ENCODE measurements around the gene PCED1B. TPM values are rescaled to one million over a fixed set of nuclear protein-coding genes. Genes with fewer than 3 reads are reported as not detected.
A peak's percentile ranks its signal among the peaks of the same experiment; 100 is the strongest.

Gene PCED1B
- total RNA-seq, 1 donor from 2014 or later, result 55.5 TPM

DNA sequence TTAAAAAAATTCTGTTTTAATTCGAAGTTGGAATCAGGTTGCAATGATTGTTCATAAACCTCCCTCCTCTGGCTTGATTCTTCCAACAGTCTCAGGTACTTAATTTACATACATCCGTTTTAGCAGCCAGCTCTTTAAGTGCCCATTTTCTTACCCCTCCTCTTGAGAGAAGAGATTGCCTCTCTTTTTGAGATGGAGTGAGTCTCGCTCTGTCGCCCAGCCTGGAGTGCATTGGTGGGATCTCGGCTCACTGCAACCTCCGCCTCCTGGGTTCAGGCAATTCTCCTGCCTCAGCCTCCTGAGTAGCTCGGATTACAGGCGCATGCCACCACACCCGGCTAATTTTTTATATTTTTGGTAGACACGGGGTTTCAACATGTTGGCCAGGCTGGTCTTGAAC lies 146.8 kb downstream of the PCED1B start:
- DNase-seq (ENCODE audit: low spot score), result no peak
- H3K9me3 Mint-ChIP-seq, result no peaks in the 10 kb centered on the region
- H3K4me1 Mint-ChIP-seq (ENCODE audit: low read depth), result peaks cover 52% of the 10 kb centered on the region
- H3K36me3 Mint-ChIP-seq (ENCODE audit: low read depth), result peaks cover 64% of the 10 kb centered on the region
- no peak overlapping the region for H3K4me3 Mint-ChIP-seq
- no peaks in the 10 kb centered on the region for H3K27me3 Mint-ChIP-seq (ENCODE audit: insufficient read depth)
- intact Hi-C loops (cut with micrococcal nuclease), result no loop called here
- no peak overlapping the region for H3K27ac Mint-ChIP-seq

- no peak overlapping the region for H3K4me3 Mint-ChIP-seq
- intact Hi-C loops (cut with micrococcal nuclease), result loop anchor here (1.0 to 2.0 kb wide), 2 partner anchors 13 to 42 kb away; no protein-coding TSS in a partner anchor
- peaks cover 46% of the 10 kb centered on the region for H3K4me1 Mint-ChIP-seq (ENCODE audit: low read depth)
- H3K36me3 Mint-ChIP-seq (ENCODE audit: low read depth), result peaks cover 64% of the 10 kb centered on the region
- H3K27ac Mint-ChIP-seq, result no peak overlapping the region
- no peaks in the 10 kb centered on the region for H3K27me3 Mint-ChIP-seq (ENCODE audit: insufficient read depth)
- no peaks in the 10 kb centered on the region for H3K9me3 Mint-ChIP-seq
- no peak for DNase-seq (ENCODE audit: low spot score)
Measured at GRCh38 chr12:47228802-47229201, 149.4 kb downstream of the PCED1B start.

- Mint-ChIP-seq H3K27ac (no peak overlapping the region), H3K36me3 (ENCODE audit: low read depth) (peaks cover 67% of the 10 kb centered on the region), H3K4me1 (ENCODE audit: low read depth) (peaks cover 30% of the 10 kb centered on the region), H3K9me3 (no peaks in the 10 kb centered on the region), H3K4me3 (no peak overlapping the region), H3K27me3 (ENCODE audit: insufficient read depth) (no peaks in the 10 kb centered on the region)
- intact Hi-C loops (cut with micrococcal nuclease), result no loop called here
- no peak for DNase-seq (ENCODE audit: low spot score)
Measured at GRCh38 chr12:47231456-47231855, 152.0 kb downstream of the PCED1B start.

DNA sequence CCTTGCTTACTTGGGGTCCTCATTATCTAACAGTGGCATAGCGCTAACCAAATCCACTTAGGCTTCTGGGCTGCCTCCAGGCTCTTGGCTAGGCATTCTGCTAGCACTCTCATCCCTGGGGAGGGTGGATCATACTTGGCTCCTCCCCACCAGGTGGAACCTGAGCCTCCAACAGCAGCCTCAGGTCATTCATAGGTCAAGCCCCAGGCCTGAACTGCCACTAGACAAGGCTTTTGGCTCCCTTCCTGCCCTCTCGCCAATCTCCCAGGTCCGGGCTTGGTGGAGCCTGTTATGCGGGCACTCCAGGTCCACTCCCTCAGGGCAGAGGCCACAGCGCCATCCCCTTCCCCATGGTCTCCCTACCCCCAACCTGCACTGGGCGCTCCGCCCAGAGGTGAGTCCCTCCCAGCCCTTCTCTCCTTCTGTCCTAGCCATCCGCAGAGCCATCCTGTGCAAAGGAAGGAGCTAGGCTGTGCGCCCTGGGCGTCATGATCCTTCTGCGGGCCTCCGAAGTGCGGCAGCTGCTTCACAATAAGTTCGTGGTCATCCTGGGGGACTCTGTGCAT lies 155.2 kb downstream of the PCED1B start:
- intact Hi-C loops (cut with micrococcal nuclease), result no loop called here

DNA sequence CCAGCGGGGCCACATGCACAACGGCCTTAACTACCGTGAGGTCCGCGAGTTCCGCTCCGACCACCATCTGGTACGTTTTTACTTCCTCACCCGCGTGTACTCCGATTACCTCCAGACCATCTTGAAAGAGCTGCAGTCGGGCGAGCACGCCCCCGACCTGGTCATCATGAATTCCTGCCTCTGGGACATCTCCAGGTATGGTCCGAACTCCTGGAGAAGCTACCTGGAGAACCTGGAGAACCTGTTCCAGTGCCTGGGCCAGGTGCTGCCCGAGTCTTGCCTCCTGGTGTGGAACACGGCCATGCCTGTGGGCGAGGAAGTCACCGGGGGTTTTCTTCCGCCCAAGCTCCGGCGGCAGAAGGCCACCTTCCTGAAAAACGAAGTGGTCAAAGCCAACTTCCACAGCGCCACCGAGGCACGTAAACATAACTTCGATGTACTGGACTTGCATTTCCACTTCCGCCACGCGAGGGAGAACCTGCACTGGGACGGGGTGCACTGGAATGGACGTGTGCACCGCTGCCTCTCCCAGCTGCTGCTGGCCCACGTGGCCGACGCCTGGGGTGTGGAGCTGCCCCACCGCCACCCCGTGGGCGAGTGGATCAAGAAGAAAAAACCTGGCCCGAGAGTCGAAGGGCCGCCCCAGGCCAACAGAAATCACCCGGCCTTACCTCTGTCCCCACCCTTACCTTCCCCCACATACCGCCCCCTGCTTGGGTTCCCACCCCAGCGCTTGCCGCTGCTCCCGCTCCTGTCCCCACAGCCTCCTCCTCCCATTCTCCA lies 156.0 kb downstream of the PCED1B start:
- intact Hi-C loops (cut with micrococcal nuclease), result no loop called here
- H3K9me3 Mint-ChIP-seq, result no peaks in the 10 kb centered on the region
- H3K27ac Mint-ChIP-seq, result no peak overlapping the region
- no peak overlapping the region for H3K4me3 Mint-ChIP-seq
- H3K27me3 Mint-ChIP-seq (ENCODE audit: insufficient read depth), result no peaks in the 10 kb centered on the region
- no peak for DNase-seq (ENCODE audit: low spot score)
- H3K36me3 Mint-ChIP-seq (ENCODE audit: low read depth), result peaks cover 63% of the 10 kb centered on the region
- peaks cover 46% of the 10 kb centered on the region for H3K4me1 Mint-ChIP-seq (ENCODE audit: low read depth)

More for the DNA sequence above, 155.2 kb downstream of the PCED1B start:
- no peak for DNase-seq (ENCODE audit: low spot score)
- no peak overlapping the region for H3K4me3 Mint-ChIP-seq
- no peaks in the 10 kb centered on the region for H3K9me3 Mint-ChIP-seq
- H3K4me1 Mint-ChIP-seq (ENCODE audit: low read depth), result peaks cover 46% of the 10 kb centered on the region
- peaks cover 68% of the 10 kb centered on the region for H3K36me3 Mint-ChIP-seq (ENCODE audit: low read depth)
- no peaks in the 10 kb centered on the region for H3K27me3 Mint-ChIP-seq (ENCODE audit: insufficient read depth)
- no peak overlapping the region for H3K27ac Mint-ChIP-seq

GRCh38 chr12:47236109-47236714 lies 156.8 kb downstream of the PCED1B start:
- Mint-ChIP-seq H3K4me3 (no peak overlapping the region), H3K27ac (peak overlapping the region; percentile 40)
- intact Hi-C loops (cut with micrococcal nuclease), result no loop called here

DNA sequence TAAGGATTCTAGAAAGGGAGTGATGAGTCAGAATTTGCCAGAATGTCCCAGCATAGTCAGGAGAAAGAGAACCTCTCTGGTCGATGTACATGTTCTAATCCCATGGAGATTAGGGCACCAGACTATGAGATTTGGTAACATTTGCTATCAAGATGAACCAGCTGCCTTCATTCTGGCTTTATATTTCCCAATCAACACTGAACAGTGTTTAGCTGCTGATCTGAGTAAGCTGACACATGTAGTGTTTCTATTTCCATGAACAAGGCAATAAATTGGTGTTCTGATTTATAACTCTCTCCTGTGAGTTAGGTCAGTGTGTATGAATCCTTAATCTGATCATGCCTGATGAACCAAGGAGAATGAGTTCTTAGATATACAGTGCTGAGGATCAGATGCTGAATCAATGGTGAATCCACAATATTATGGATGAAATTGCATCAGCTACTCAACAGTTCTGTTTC lies 158.4 kb downstream of the PCED1B start:
- H3K36me3 Mint-ChIP-seq (ENCODE audit: low read depth), result peaks cover 50% of the 10 kb centered on the region
- H3K4me1 Mint-ChIP-seq (ENCODE audit: low read depth), result peaks cover 43% of the 10 kb centered on the region
- intact Hi-C loops (cut with micrococcal nuclease), result no loop called here

More at GRCh38 chr12:47236109-47236714, 156.8 kb downstream of the PCED1B start:
- Mint-ChIP-seq H3K36me3 (ENCODE audit: low read depth) (peaks cover 56% of the 10 kb centered on the region), H3K27me3 (ENCODE audit: insufficient read depth) (no peaks in the 10 kb centered on the region), H3K9me3 (no peaks in the 10 kb centered on the region), H3K4me1 (ENCODE audit: low read depth) (peaks cover 46% of the 10 kb centered on the region)
- no peak for DNase-seq (ENCODE audit: low spot score)

DNA sequence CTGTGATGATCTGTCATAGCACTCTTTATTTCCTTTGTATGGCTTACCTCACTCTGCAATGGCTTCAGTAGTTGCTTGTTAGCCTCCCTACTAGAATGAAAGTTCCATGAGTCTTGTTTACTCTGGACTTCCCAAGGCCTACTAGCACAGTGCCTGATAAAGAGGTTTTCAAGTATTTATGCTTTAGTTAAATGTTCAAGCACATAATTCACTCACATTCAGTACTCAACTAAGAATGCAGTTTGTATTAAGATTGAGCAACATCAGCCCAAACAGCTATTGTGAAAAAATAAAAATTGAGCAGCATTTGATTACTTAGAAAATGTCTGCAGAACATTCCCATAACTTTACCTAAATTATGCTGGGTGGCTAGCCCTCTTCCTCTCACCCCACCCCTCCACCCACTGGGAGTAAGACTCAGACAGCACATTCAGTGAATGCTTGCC lies 159.3 kb downstream of the PCED1B start:
- peaks cover 4% of the 10 kb centered on the region for H3K9me3 Mint-ChIP-seq
- intact Hi-C loops (cut with micrococcal nuclease), result no loop called here
- no peak for DNase-seq (ENCODE audit: low spot score)
- H3K4me3 Mint-ChIP-seq, result no peak overlapping the region
- H3K4me1 Mint-ChIP-seq (ENCODE audit: low read depth), result peaks cover 38% of the 10 kb centered on the region
- peaks cover 45% of the 10 kb centered on the region for H3K36me3 Mint-ChIP-seq (ENCODE audit: low read depth)
- peak overlapping the region; percentile 61 for H3K27ac Mint-ChIP-seq
- no peaks in the 10 kb centered on the region for H3K27me3 Mint-ChIP-seq (ENCODE audit: insufficient read depth)

More for the DNA sequence above, 158.4 kb downstream of the PCED1B start:
- Mint-ChIP-seq H3K9me3 (no peaks in the 10 kb centered on the region), H3K27ac (peak overlapping the region; percentile 50), H3K4me3 (no peak overlapping the region), H3K27me3 (ENCODE audit: insufficient read depth) (no peaks in the 10 kb centered on the region)
- no peak for DNase-seq (ENCODE audit: low spot score)

GRCh38 chr12:47242426-47242825 lies 163.0 kb downstream of the PCED1B start:
- H3K4me1 Mint-ChIP-seq (ENCODE audit: low read depth), result peaks cover 20% of the 10 kb centered on the region
- H3K27ac Mint-ChIP-seq, result no peak overlapping the region
- peaks cover 8% of the 10 kb centered on the region for H3K9me3 Mint-ChIP-seq
- H3K4me3 Mint-ChIP-seq, result no peak overlapping the region
- H3K27me3 Mint-ChIP-seq (ENCODE audit: insufficient read depth), result no peaks in the 10 kb centered on the region
- peaks cover 26% of the 10 kb centered on the region for H3K36me3 Mint-ChIP-seq (ENCODE audit: low read depth)
- DNase-seq (ENCODE audit: low spot score), result no peak
- intact Hi-C loops (cut with micrococcal nuclease), result no loop called here

DNA sequence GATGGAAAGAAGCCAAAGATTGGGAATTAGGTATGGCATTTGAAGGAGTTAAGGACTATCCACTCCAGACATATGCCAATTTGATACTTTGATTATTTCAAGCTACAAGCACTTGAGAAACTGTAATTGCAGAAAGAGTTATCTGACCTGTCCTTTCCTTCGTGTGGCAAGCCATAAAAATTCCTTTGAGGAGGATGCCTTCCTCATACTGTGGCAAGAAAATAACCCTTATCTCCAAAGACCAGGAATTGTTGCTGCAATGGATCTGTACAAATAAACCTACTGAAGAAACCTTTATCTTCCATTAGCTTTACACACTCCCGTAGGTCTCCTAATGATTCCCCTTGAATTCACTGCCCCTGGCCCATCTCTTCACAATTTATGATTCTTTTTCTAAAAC lies 165.4 kb downstream of the PCED1B start:
- intact Hi-C loops (cut with micrococcal nuclease), result no loop called here
- peaks cover 27% of the 10 kb centered on the region for H3K36me3 Mint-ChIP-seq (ENCODE audit: low read depth)

GRCh38 chr12:47245623-47246022 lies 166.2 kb downstream of the PCED1B start:
- no peak overlapping the region for H3K27ac Mint-ChIP-seq
- no peak for DNase-seq (ENCODE audit: low spot score)
- H3K9me3 Mint-ChIP-seq, result peaks cover 11% of the 10 kb centered on the region
- H3K36me3 Mint-ChIP-seq (ENCODE audit: low read depth), result peaks cover 34% of the 10 kb centered on the region
- H3K4me3 Mint-ChIP-seq, result no peak overlapping the region
- H3K4me1 Mint-ChIP-seq (ENCODE audit: low read depth), result peaks cover 6% of the 10 kb centered on the region
- no peaks in the 10 kb centered on the region for H3K27me3 Mint-ChIP-seq (ENCODE audit: insufficient read depth)
- intact Hi-C loops (cut with micrococcal nuclease), result no loop called here

More for the DNA sequence above, 165.4 kb downstream of the PCED1B start:
- H3K27ac Mint-ChIP-seq, result no peak overlapping the region
- no peak for DNase-seq (ENCODE audit: low spot score)
- peaks cover 8% of the 10 kb centered on the region for H3K9me3 Mint-ChIP-seq
- H3K27me3 Mint-ChIP-seq (ENCODE audit: insufficient read depth), result no peaks in the 10 kb centered on the region
- peaks cover 6% of the 10 kb centered on the region for H3K4me1 Mint-ChIP-seq (ENCODE audit: low read depth)
- no peak overlapping the region for H3K4me3 Mint-ChIP-seq

DNA sequence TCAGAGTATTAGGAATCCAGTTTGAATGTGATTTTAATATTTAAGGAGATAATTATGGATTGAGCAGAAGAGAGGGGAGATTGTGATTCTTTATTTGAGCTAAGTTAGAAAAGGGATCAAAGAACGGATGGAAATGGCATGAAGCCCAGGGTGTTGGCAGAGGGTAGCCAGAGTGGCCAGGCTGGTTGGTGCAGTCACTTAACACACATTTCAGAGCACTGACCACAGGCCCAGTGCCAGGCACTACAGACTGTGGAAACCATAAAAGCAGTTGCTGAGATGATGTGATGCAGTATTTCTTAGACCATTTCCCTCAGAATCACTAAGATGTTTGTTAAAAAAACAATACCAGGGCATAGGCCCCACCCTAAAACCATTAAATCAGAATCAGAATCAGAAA lies 168.0 kb downstream of the PCED1B start:
- H3K27me3 Mint-ChIP-seq (ENCODE audit: insufficient read depth), result no peaks in the 10 kb centered on the region
- intact Hi-C loops (cut with micrococcal nuclease), result no loop called here
- H3K36me3 Mint-ChIP-seq (ENCODE audit: low read depth), result peaks cover 44% of the 10 kb centered on the region

GRCh38 chr12:47249082-47249481 lies 169.7 kb downstream of the PCED1B start:
- no peak for DNase-seq (ENCODE audit: low spot score)
- H3K4me3 Mint-ChIP-seq, result no peak overlapping the region
- intact Hi-C loops (cut with micrococcal nuclease), result no loop called here
- H3K27me3 Mint-ChIP-seq (ENCODE audit: insufficient read depth), result no peaks in the 10 kb centered on the region
- H3K36me3 Mint-ChIP-seq (ENCODE audit: low read depth), result peaks cover 48% of the 10 kb centered on the region
- peaks cover 28% of the 10 kb centered on the region for H3K9me3 Mint-ChIP-seq
- peaks cover 9% of the 10 kb centered on the region for H3K4me1 Mint-ChIP-seq (ENCODE audit: low read depth)
- H3K27ac Mint-ChIP-seq, result no peak overlapping the region

More for the DNA sequence above, 168.0 kb downstream of the PCED1B start:
- Mint-ChIP-seq H3K4me3 (no peak overlapping the region), H3K4me1 (ENCODE audit: low read depth) (peaks cover 3% of the 10 kb centered on the region), H3K9me3 (peaks cover 27% of the 10 kb centered on the region), H3K27ac (no peak overlapping the region)
- DNase-seq (ENCODE audit: low spot score), result no peak
